Measurements from ENCODE around the gene TRMT11. TPM values are rescaled to one million over a fixed set of nuclear protein-coding genes. Genes with fewer than 3 reads are reported as not detected.

Gene TRMT11
- polyA plus RNA-seq, 1 of the 3 experiments (the other 2 are of a cell fraction): 15.0 TPM

GRCh38 chr6:126067073-126067472 is 80.7 kb downstream of the TRMT11 start:
- Histone ChIP-seq H3K36me3 (replicated peaks in 1 of 2; ENCODE audit: control insufficient read depth in 1 of 2, insufficient read depth in 2 of 2, low read length in 1 of 2) (peaks cover 2 to 3% of the 10 kb centered on the region in 2 experiments), H3K9ac (no peak overlapping the region), H3K4me2 (no peak overlapping the region), H3K9me2 (no peaks in the 10 kb centered on the region), H3K27me3 (ENCODE audit: insufficient read depth) (no peaks in the 10 kb centered on the region), H3K27ac (ENCODE audit: low read depth in 2 of 2, low read length in 1 of 2) (no peak overlapping the region), H3K4me1 (ENCODE audit: control insufficient read depth in 1 of 2, insufficient read depth in 2 of 2, low read depth in 1 of 2, low read length in 1 of 2) (peaks cover 0 to 28% of the 10 kb centered on the region in 2 experiments; a peak in 2 of 4 replicates), H4K20me1 (ENCODE audit: insufficient read depth) (no peaks in the 10 kb centered on the region), H3K79me2 (ENCODE audit: insufficient read depth) (no peaks in the 10 kb centered on the region), H3K9me3 (no peaks in the 10 kb centered on the region; the same call in 1 of the 2 replicates), H3K4me3 (ENCODE audit: low read depth in 2 of 2, low read length in 1 of 2) (no peak overlapping the region), H2AFZ (ENCODE audit: low read depth) (no peak overlapping the region), H3F3A (replicated peaks; ENCODE audit: insufficient read depth) (peaks cover 7% of the 10 kb centered on the region)
- ChIA-PET CTCF (interaction anchor here (1.6 kb wide), 1 partner anchor 9 kb away, joined by 4 read pairs; no protein-coding TSS in a partner anchor), POLR2A (no interaction called here)
- 97% methylated on average over 3 of the region's 3 CpGs for WGBS (ENCODE audit: low lambda C conversion rate)
- TF ChIP-seq SMC3 (IDR thresholded peaks at IDR 0.05; ENCODE audit: low read depth, low read length) (no peak), EZH2phosphoT487 (IDR thresholded peaks at IDR 0.05; ENCODE audit: borderline replicate concordance, low read depth) (no peak), ELF1 (IDR thresholded peaks at IDR 0.05) (no peak), TAF1 (IDR thresholded peaks at IDR 0.05; ENCODE audit: borderline replicate concordance, low read depth, low read length) (no peak), RAD21 (IDR thresholded peaks at IDR 0.05; ENCODE audit: low read length) (no peak), TEAD4 (IDR thresholded peaks at IDR 0.05; ENCODE audit: borderline replicate concordance, insufficient read depth) (no peak), FOSL2 (IDR thresholded peaks at IDR 0.05; ENCODE audit: borderline replicate concordance, low read depth) (no peak), SIN3A (IDR thresholded peaks at IDR 0.05; ENCODE audit: borderline replicate concordance, low read depth, low read length) (no peak), ZBTB33 (IDR thresholded peaks at IDR 0.05; ENCODE audit: borderline replicate concordance, low read depth) (no peak), USF1 (IDR thresholded peaks at IDR 0.05; ENCODE audit: borderline replicate concordance, low read depth) (no peak)
- TF ChIP-seq, protein P1, sequence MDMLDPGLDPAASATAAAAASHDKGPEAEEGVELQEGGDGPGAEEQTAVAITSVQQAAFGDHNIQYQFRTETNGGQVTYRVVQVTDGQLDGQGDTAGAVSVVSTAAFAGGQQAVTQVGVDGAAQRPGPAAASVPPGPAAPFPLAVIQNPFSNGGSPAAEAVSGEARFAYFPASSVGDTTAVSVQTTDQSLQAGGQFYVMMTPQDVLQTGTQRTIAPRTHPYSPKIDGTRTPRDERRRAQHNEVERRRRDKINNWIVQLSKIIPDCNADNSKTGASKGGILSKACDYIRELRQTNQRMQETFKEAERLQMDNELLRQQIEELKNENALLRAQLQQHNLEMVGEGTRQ (IDR thresholded peaks at IDR 0.05; ENCODE audit: borderline replicate concordance, low read depth, low read length): no peak
- DNase-seq: no peak

DNA sequence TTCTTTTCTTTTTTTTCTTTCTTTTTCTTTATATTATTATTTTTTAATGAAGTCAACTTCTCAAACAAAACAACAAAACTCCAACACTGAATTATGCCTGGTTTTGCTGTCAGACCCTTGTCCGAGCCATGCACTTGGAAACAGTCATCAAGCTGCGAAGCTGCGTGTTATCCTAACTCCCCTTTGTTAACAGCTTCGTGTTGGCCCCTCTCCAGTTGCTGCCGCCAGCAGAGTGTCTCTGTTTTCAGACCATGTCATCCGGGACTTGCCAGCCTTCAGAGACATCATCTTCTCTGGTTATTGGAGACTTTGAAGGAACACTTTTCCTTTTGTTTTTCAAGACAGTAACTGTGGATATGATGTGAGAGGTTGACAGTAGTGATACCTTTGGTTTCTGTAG is 83.1 kb downstream of the TRMT11 start:
- Histone ChIP-seq H3K9ac (no peak overlapping the region), H2AFZ (ENCODE audit: low read depth) (no peak overlapping the region), H3K27me3 (ENCODE audit: insufficient read depth) (no peaks in the 10 kb centered on the region), H3K79me2 (ENCODE audit: insufficient read depth) (no peaks in the 10 kb centered on the region), H3K9me2 (no peaks in the 10 kb centered on the region), H4K20me1 (ENCODE audit: insufficient read depth) (no peaks in the 10 kb centered on the region), H3K4me2 (no peak overlapping the region), H3K4me1 (ENCODE audit: control insufficient read depth in 1 of 2, insufficient read depth in 2 of 2, low read depth in 1 of 2, low read length in 1 of 2) (peaks cover 0 to 18% of the 10 kb centered on the region in 2 experiments; a peak in 2 of 4 replicates), H3K4me3 (ENCODE audit: low read depth in 2 of 2, low read length in 1 of 2) (no peak overlapping the region), H3F3A (replicated peaks; ENCODE audit: insufficient read depth) (peaks cover 7% of the 10 kb centered on the region), H3K36me3 (replicated peaks in 1 of 2; ENCODE audit: control insufficient read depth in 1 of 2, insufficient read depth in 2 of 2, low read length in 1 of 2) (peaks cover 2 to 3% of the 10 kb centered on the region in 2 experiments), H3K27ac (ENCODE audit: low read depth in 2 of 2, low read length in 1 of 2) (no peak overlapping the region), H3K9me3 (no peaks in the 10 kb centered on the region)
- CTCF ChIA-PET: no interaction called here
- POLR2A ChIA-PET: no interaction called here
- WGBS (ENCODE audit: low lambda C conversion rate): 96% methylated on average over 6 of the region's 6 CpGs
- no peak for DNase-seq
- TF ChIP-seq TAF1 (IDR thresholded peaks at IDR 0.05; ENCODE audit: borderline replicate concordance, low read depth, low read length) (no peak), IRF3 (IDR thresholded peaks at IDR 0.05; ENCODE audit: low read depth, low read length) (no peak), REST (IDR thresholded peaks at IDR 0.05; ENCODE audit: low read depth, low read length) (no peak), ZBTB33 (IDR thresholded peaks at IDR 0.05; ENCODE audit: borderline replicate concordance, low read depth) (no peak), MXI1 (IDR thresholded peaks at IDR 0.05; ENCODE audit: low read depth, low read length) (no peak), NRF1 (IDR thresholded peaks at IDR 0.05; ENCODE audit: low read depth, low read length) (no peak)
